ENCODE results near the gene USHBP1.

DNA sequence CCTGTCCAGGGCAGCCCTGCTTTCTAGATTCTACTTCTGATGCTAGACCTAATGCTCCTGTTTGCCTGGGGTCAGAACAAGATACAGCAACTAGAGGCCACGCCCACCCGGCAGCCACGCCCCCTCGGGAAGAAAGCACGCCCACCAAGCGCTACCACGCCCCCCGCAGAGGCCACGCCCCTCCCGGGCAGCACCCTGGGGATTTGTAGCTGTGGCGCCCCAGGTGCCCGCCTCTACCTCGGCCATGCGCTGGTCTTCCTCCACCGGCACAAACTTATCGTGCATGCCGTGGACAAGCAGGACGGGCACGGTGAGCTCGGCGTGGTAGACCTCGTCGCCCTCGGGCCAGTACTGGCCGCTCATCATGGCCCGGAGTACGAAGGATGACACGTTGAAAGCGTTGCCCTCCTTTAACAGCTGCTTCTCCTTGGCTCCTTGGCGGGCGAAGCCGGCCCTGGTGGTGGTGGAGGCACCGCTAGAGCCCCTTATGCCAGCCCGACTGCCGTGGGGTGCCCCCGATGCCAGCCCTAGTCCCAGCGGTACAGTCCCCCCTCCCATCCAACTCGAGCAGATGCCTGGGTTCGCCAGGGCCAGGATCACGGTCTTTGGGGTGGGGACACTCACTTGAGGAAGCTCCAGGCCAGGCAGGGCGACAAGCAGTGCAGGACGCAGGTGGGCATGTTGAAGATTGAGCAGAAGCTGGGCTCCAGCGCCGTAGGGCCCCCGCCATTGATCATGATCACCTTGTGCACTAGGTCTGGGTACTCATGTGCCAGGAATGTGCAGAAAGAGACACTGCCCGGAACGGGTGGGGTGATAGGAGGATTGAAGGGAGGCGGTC, 29.7 kb upstream of the USHBP1 start:
- TF ChIP-seq, protein P1, sequence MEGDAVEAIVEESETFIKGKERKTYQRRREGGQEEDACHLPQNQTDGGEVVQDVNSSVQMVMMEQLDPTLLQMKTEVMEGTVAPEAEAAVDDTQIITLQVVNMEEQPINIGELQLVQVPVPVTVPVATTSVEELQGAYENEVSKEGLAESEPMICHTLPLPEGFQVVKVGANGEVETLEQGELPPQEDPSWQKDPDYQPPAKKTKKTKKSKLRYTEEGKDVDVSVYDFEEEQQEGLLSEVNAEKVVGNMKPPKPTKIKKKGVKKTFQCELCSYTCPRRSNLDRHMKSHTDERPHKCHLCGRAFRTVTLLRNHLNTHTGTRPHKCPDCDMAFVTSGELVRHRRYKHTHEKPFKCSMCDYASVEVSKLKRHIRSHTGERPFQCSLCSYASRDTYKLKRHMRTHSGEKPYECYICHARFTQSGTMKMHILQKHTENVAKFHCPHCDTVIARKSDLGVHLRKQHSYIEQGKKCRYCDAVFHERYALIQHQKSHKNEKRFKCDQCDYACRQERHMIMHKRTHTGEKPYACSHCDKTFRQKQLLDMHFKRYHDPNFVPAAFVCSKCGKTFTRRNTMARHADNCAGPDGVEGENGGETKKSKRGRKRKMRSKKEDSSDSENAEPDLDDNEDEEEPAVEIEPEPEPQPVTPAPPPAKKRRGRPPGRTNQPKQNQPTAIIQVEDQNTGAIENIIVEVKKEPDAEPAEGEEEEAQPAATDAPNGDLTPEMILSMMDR (IDR thresholded peaks at IDR 0.05), result no peak
- TF ChIP-seq POLR2A (IDR thresholded peaks at IDR 0.05), result no peak

Measured in right lobe of liver (tissue), 4 donors.